Measurements from ENCODE around the gene LTA4H.

GRCh38 chr12:95972832-95973456 lies 62.4 kb downstream of the LTA4H start:
- TF ChIP-seq, protein P1, sequence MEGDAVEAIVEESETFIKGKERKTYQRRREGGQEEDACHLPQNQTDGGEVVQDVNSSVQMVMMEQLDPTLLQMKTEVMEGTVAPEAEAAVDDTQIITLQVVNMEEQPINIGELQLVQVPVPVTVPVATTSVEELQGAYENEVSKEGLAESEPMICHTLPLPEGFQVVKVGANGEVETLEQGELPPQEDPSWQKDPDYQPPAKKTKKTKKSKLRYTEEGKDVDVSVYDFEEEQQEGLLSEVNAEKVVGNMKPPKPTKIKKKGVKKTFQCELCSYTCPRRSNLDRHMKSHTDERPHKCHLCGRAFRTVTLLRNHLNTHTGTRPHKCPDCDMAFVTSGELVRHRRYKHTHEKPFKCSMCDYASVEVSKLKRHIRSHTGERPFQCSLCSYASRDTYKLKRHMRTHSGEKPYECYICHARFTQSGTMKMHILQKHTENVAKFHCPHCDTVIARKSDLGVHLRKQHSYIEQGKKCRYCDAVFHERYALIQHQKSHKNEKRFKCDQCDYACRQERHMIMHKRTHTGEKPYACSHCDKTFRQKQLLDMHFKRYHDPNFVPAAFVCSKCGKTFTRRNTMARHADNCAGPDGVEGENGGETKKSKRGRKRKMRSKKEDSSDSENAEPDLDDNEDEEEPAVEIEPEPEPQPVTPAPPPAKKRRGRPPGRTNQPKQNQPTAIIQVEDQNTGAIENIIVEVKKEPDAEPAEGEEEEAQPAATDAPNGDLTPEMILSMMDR (conservative IDR thresholded peaks at IDR 0.05), result no peak
- TF ChIP-seq ZFX (IDR thresholded peaks at IDR 0.05), result no peak
